Measurements from ENCODE around the gene ASB2. TPM values are rescaled to one million over a fixed set of nuclear protein-coding genes. Genes with fewer than 3 reads are reported as not detected.

ASB2 gene
- total RNA-seq: 16.2 TPM

GRCh38 chr14:93976477-93977057 lies at the start of gene ASB2:
Gene ASB2, minus strand, starts transcription at chr14:93976570. Its CDS starts 12,031 bp downstream, at chr14:93964539.
- Histone ChIP-seq H3K27me3 (ENCODE audit: control insufficient read depth in 3 of 3, insufficient read depth in 3 of 3, low read length in 3 of 3) (no peaks in the 10 kb centered on the region), H3K27ac (ENCODE audit: low read depth, low read length) (peak within 1 kb of the TSS; percentile 99), H3K9ac (ENCODE audit: low read depth in 1 of 3, low read length in 3 of 3) (peak within 1 kb of the TSS; percentile 85 to 100 (median 95)), H3K4me3 (ENCODE audit: low read length in 3 of 3) (peak within 1 kb of the TSS; percentile 87 to 94 (median 89)), H3K9me3 (ENCODE audit: control insufficient read depth in 3 of 3, low read length in 3 of 3) (no peaks in the 10 kb centered on the region), H3K4me1 (ENCODE audit: control insufficient read depth in 3 of 3, insufficient read depth in 3 of 3, low read length in 3 of 3) (peaks cover 67 to 93% (median 73%) of the 10 kb centered on the region in 3 donors), H3K36me3 (ENCODE audit: control insufficient read depth in 3 of 3, insufficient read depth in 3 of 3, low read length in 3 of 3) (peaks cover 0 to 28% (median 0%) of the 10 kb centered on the region in 3 donors)

GRCh38 chr14:94025720-94026119 lies 49.4 kb upstream of the ASB2 start:
- Histone ChIP-seq H3K27ac (ENCODE audit: low read depth, low read length) (no peak overlapping the region), H3K4me3 (ENCODE audit: low read length in 3 of 3) (peak overlapping the region; percentile 46 to 64 (median 57)), H3K36me3 (ENCODE audit: control insufficient read depth in 3 of 3, insufficient read depth in 3 of 3, low read length in 3 of 3) (no peaks in the 10 kb centered on the region), H3K27me3 (ENCODE audit: control insufficient read depth in 3 of 3, insufficient read depth in 3 of 3, low read length in 3 of 3) (no peaks in the 10 kb centered on the region), H3K9me3 (ENCODE audit: control insufficient read depth in 3 of 3, low read length in 3 of 3) (no peaks in the 10 kb centered on the region), H3K9ac (ENCODE audit: low read depth in 1 of 3, low read length in 3 of 3) (peak overlapping the region in 2 of 3 donors; percentile 3 to 57), H3K4me1 (ENCODE audit: control insufficient read depth in 3 of 3, insufficient read depth in 3 of 3, low read length in 3 of 3) (no peaks in the 10 kb centered on the region)

GRCh38 chr14:94024549-94024948 lies 48.2 kb upstream of the ASB2 start:
- no peak overlapping the region for H3K9ac ChIP-seq (ENCODE audit: low read depth in 1 of 3, low read length in 3 of 3)
- no peaks in the 10 kb centered on the region for H3K4me1 ChIP-seq (ENCODE audit: control insufficient read depth in 3 of 3, insufficient read depth in 3 of 3, low read length in 3 of 3)
- no peak overlapping the region for H3K27ac ChIP-seq (ENCODE audit: low read depth, low read length)
- H3K36me3 ChIP-seq (ENCODE audit: control insufficient read depth in 3 of 3, insufficient read depth in 3 of 3, low read length in 3 of 3): no peaks in the 10 kb centered on the region
- H3K4me3 ChIP-seq (ENCODE audit: low read length in 3 of 3): no peak overlapping the region
- H3K27me3 ChIP-seq (ENCODE audit: control insufficient read depth in 3 of 3, insufficient read depth in 3 of 3, low read length in 3 of 3): no peaks in the 10 kb centered on the region
- H3K9me3 ChIP-seq (ENCODE audit: control insufficient read depth in 3 of 3, low read length in 3 of 3): no peaks in the 10 kb centered on the region

GRCh38 chr14:94022532-94023411 lies 46.4 kb upstream of the ASB2 start:
- H3K4me3 ChIP-seq (ENCODE audit: low read length in 3 of 3): no peak overlapping the region
- H3K27me3 ChIP-seq (ENCODE audit: control insufficient read depth in 3 of 3, insufficient read depth in 3 of 3, low read length in 3 of 3): no peaks in the 10 kb centered on the region
- H3K36me3 ChIP-seq (ENCODE audit: control insufficient read depth in 3 of 3, insufficient read depth in 3 of 3, low read length in 3 of 3): no peaks in the 10 kb centered on the region
- no peak overlapping the region for H3K27ac ChIP-seq (ENCODE audit: low read depth, low read length)
- H3K9me3 ChIP-seq (ENCODE audit: control insufficient read depth in 3 of 3, low read length in 3 of 3): no peaks in the 10 kb centered on the region
- H3K9ac ChIP-seq (ENCODE audit: low read depth in 1 of 3, low read length in 3 of 3): no peak overlapping the region
- peaks cover 0 to 4% (median 3%) of the 10 kb centered on the region in 3 donors for H3K4me1 ChIP-seq (ENCODE audit: control insufficient read depth in 3 of 3, insufficient read depth in 3 of 3, low read length in 3 of 3)

GRCh38 chr14:94021416-94022157 lies 45.2 kb upstream of the ASB2 start:
- H3K27me3 ChIP-seq (ENCODE audit: control insufficient read depth in 3 of 3, insufficient read depth in 3 of 3, low read length in 3 of 3): peaks cover 0 to 4% (median 0%) of the 10 kb centered on the region in 3 donors
- no peaks in the 10 kb centered on the region for H3K9me3 ChIP-seq (ENCODE audit: control insufficient read depth in 3 of 3, low read length in 3 of 3)
- no peak overlapping the region for H3K4me3 ChIP-seq (ENCODE audit: low read length in 3 of 3)
- H3K4me1 ChIP-seq (ENCODE audit: control insufficient read depth in 3 of 3, insufficient read depth in 3 of 3, low read length in 3 of 3): peaks cover 0 to 5% (median 3%) of the 10 kb centered on the region in 3 donors
- H3K36me3 ChIP-seq (ENCODE audit: control insufficient read depth in 3 of 3, insufficient read depth in 3 of 3, low read length in 3 of 3): no peaks in the 10 kb centered on the region
- H3K27ac ChIP-seq (ENCODE audit: low read depth, low read length): no peak overlapping the region
- peak overlapping the region in 1 of 3 donors; percentile 8 for H3K9ac ChIP-seq (ENCODE audit: low read depth in 1 of 3, low read length in 3 of 3)

- no peaks in the 10 kb centered on the region for H3K9me3 ChIP-seq (ENCODE audit: control insufficient read depth in 3 of 3, low read length in 3 of 3)
- H3K4me3 ChIP-seq (ENCODE audit: low read length in 3 of 3): no peak overlapping the region
- H3K9ac ChIP-seq (ENCODE audit: low read depth in 1 of 3, low read length in 3 of 3): no peak overlapping the region
- H3K27me3 ChIP-seq (ENCODE audit: control insufficient read depth in 3 of 3, insufficient read depth in 3 of 3, low read length in 3 of 3): peaks cover 0 to 5% (median 0%) of the 10 kb centered on the region in 3 donors
- peaks cover 0 to 5% (median 3%) of the 10 kb centered on the region in 3 donors for H3K4me1 ChIP-seq (ENCODE audit: control insufficient read depth in 3 of 3, insufficient read depth in 3 of 3, low read length in 3 of 3)
- no peaks in the 10 kb centered on the region for H3K36me3 ChIP-seq (ENCODE audit: control insufficient read depth in 3 of 3, insufficient read depth in 3 of 3, low read length in 3 of 3)
- no peak overlapping the region for H3K27ac ChIP-seq (ENCODE audit: low read depth, low read length)
Measured at GRCh38 chr14:94021001-94021400, 44.6 kb upstream of the ASB2 start.

- Histone ChIP-seq H3K4me3 (ENCODE audit: low read length in 3 of 3) (no peak overlapping the region), H3K9me3 (ENCODE audit: control insufficient read depth in 3 of 3, low read length in 3 of 3) (no peaks in the 10 kb centered on the region), H3K4me1 (ENCODE audit: control insufficient read depth in 3 of 3, insufficient read depth in 3 of 3, low read length in 3 of 3) (peaks cover 0 to 5% (median 3%) of the 10 kb centered on the region in 3 donors), H3K27ac (ENCODE audit: low read depth, low read length) (no peak overlapping the region), H3K36me3 (ENCODE audit: control insufficient read depth in 3 of 3, insufficient read depth in 3 of 3, low read length in 3 of 3) (no peaks in the 10 kb centered on the region), H3K27me3 (ENCODE audit: control insufficient read depth in 3 of 3, insufficient read depth in 3 of 3, low read length in 3 of 3) (peaks cover 0 to 5% (median 0%) of the 10 kb centered on the region in 3 donors), H3K9ac (ENCODE audit: low read depth in 1 of 3, low read length in 3 of 3) (no peak overlapping the region)
Measured at GRCh38 chr14:94020267-94020666, 43.9 kb upstream of the ASB2 start.

- Histone ChIP-seq H3K4me3 (ENCODE audit: low read length in 3 of 3) (no peak overlapping the region), H3K9me3 (ENCODE audit: control insufficient read depth in 3 of 3, low read length in 3 of 3) (no peaks in the 10 kb centered on the region), H3K36me3 (ENCODE audit: control insufficient read depth in 3 of 3, insufficient read depth in 3 of 3, low read length in 3 of 3) (no peaks in the 10 kb centered on the region), H3K9ac (ENCODE audit: low read depth in 1 of 3, low read length in 3 of 3) (no peak overlapping the region), H3K27me3 (ENCODE audit: control insufficient read depth in 3 of 3, insufficient read depth in 3 of 3, low read length in 3 of 3) (peaks cover 0 to 5% (median 0%) of the 10 kb centered on the region in 3 donors), H3K4me1 (ENCODE audit: control insufficient read depth in 3 of 3, insufficient read depth in 3 of 3, low read length in 3 of 3) (peaks cover 0 to 5% (median 3%) of the 10 kb centered on the region in 3 donors), H3K27ac (ENCODE audit: low read depth, low read length) (no peak overlapping the region)
Measured at GRCh38 chr14:94019329-94019728, 43.0 kb upstream of the ASB2 start.

- peaks cover 0 to 5% (median 0%) of the 10 kb centered on the region in 3 donors for H3K27me3 ChIP-seq (ENCODE audit: control insufficient read depth in 3 of 3, insufficient read depth in 3 of 3, low read length in 3 of 3)
- H3K4me3 ChIP-seq (ENCODE audit: low read length in 3 of 3): no peak overlapping the region
- H3K27ac ChIP-seq (ENCODE audit: low read depth, low read length): no peak overlapping the region
- peaks cover 0 to 5% (median 3%) of the 10 kb centered on the region in 3 donors for H3K4me1 ChIP-seq (ENCODE audit: control insufficient read depth in 3 of 3, insufficient read depth in 3 of 3, low read length in 3 of 3)
- no peak overlapping the region for H3K9ac ChIP-seq (ENCODE audit: low read depth in 1 of 3, low read length in 3 of 3)
- no peaks in the 10 kb centered on the region for H3K36me3 ChIP-seq (ENCODE audit: control insufficient read depth in 3 of 3, insufficient read depth in 3 of 3, low read length in 3 of 3)
- H3K9me3 ChIP-seq (ENCODE audit: control insufficient read depth in 3 of 3, low read length in 3 of 3): no peaks in the 10 kb centered on the region
Measured at GRCh38 chr14:94018308-94018707, 41.9 kb upstream of the ASB2 start.

Measured in skeletal muscle tissue (tissue), 4 donors.